ENCODE measurements around the gene SULT1C2. TPM values are rescaled to one million over a fixed set of nuclear protein-coding genes. Genes with fewer than 3 reads are reported as not detected.

The SULT1C2 gene
- total and polyA plus RNA-seq, 4 donors, result 1.7 to 20.5 (median 3.7) TPM

GRCh38 chr2:108320326-108320922 lies 31.7 kb downstream of the SULT1C2 start:
- no peak overlapping the region for H3K27ac ChIP-seq (ENCODE audit: low read depth in 1 of 2, low read length in 1 of 2)
- TF ChIP-seq, protein P1, sequence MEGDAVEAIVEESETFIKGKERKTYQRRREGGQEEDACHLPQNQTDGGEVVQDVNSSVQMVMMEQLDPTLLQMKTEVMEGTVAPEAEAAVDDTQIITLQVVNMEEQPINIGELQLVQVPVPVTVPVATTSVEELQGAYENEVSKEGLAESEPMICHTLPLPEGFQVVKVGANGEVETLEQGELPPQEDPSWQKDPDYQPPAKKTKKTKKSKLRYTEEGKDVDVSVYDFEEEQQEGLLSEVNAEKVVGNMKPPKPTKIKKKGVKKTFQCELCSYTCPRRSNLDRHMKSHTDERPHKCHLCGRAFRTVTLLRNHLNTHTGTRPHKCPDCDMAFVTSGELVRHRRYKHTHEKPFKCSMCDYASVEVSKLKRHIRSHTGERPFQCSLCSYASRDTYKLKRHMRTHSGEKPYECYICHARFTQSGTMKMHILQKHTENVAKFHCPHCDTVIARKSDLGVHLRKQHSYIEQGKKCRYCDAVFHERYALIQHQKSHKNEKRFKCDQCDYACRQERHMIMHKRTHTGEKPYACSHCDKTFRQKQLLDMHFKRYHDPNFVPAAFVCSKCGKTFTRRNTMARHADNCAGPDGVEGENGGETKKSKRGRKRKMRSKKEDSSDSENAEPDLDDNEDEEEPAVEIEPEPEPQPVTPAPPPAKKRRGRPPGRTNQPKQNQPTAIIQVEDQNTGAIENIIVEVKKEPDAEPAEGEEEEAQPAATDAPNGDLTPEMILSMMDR (IDR thresholded peaks at IDR 0.05; ENCODE audit: control extremely low read depth, extremely low read depth), result no peak
- H3K4me3 ChIP-seq, result no peak overlapping the region
- 81 to 98% methylated on average over 6 of the region's 6 CpGs for WGBS, 2 donors
- ATAC-seq (ENCODE audit: insufficient read depth, low FRiP score) (no peak), DNase-seq (peak in 2 of 3 donors; percentile 56 to 60)
- no peaks in the 10 kb centered on the region for H3K9me3 ChIP-seq (ENCODE audit: control insufficient read depth in 4 of 4, insufficient read depth in 3 of 4, low read length in 3 of 4)
- no peaks in the 10 kb centered on the region for H3K36me3 ChIP-seq (ENCODE audit: control insufficient read depth in 4 of 4, insufficient read depth in 4 of 4, low read length in 4 of 4)
- no peak overlapping the region for H3K9ac ChIP-seq (ENCODE audit: insufficient read depth in 1 of 2, low read length in 2 of 2)
- no peaks in the 10 kb centered on the region for H3K27me3 ChIP-seq (ENCODE audit: control insufficient read depth in 3 of 3, insufficient read depth in 3 of 3, low read length in 2 of 3)
- peaks cover 0 to 3% (median 0%) of the 10 kb centered on the region in 5 donors for H3K4me1 ChIP-seq (ENCODE audit: control insufficient read depth in 5 of 5, insufficient read depth in 5 of 5, low read length in 5 of 5)

- ATAC-seq (ENCODE audit: insufficient read depth, low FRiP score) (no peak), DNase-seq (no peak)
- TF ChIP-seq, protein P1 (IDR thresholded peaks at IDR 0.05; ENCODE audit: control extremely low read depth, extremely low read depth), result no peak
- H3K27ac ChIP-seq (ENCODE audit: low read depth in 1 of 2, low read length in 1 of 2), result no peak overlapping the region
- H3K9me3 ChIP-seq (ENCODE audit: control insufficient read depth in 4 of 4, insufficient read depth in 3 of 4, low read length in 3 of 4), result no peaks in the 10 kb centered on the region
- no peaks in the 10 kb centered on the region for H3K36me3 ChIP-seq (ENCODE audit: control insufficient read depth in 4 of 4, insufficient read depth in 4 of 4, low read length in 4 of 4)
- no peaks in the 10 kb centered on the region for H3K4me1 ChIP-seq (ENCODE audit: control insufficient read depth in 5 of 5, insufficient read depth in 5 of 5, low read length in 5 of 5)
- H3K4me3 ChIP-seq, result no peak overlapping the region
- 88 to 97% methylated on average over 5 of the region's 5 CpGs for WGBS, 2 donors
- no peak overlapping the region for H3K9ac ChIP-seq (ENCODE audit: insufficient read depth in 1 of 2, low read length in 2 of 2)
- no peaks in the 10 kb centered on the region for H3K27me3 ChIP-seq (ENCODE audit: control insufficient read depth in 3 of 3, insufficient read depth in 3 of 3, low read length in 2 of 3)
These were observed 34.9 kb downstream of the SULT1C2 start for GRCh38 chr2:108323619-108324018.

DNA sequence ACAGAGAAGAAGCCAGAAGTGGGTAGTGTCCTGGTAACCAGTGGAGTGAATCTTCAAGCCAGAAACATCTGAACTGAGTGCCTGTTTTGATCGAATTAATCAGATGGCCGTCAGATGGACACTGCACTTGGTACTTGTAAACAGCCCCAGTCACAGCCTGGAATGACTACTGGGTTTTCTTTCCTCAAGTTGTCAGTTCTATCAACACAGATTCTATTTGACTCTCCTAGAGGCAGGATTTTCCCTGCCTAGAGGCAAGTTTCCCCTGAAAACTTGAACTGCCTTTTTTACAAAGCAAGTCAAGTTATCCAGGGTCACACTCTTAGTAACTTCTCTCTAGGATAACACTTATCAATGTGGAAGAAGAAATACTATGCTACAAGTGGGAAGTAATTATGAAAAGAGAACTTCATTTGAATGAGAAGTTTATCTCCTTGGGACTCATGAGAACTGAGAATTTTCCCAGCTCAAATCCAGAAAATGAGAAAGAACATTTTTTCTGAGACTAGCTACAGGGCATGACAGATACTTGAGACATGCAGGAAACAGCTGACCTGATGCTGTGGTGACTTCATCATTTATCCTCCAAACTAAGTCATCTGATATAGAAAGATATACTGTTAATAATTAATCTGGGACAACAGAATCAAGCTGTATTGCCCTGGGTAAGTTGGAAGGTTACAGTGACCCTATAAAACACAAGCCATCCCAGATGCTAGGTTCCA lies 36.0 kb downstream of the SULT1C2 start:
- Histone ChIP-seq H3K9me3 (ENCODE audit: control insufficient read depth in 4 of 4, insufficient read depth in 3 of 4, low read length in 3 of 4) (no peaks in the 10 kb centered on the region), H3K36me3 (ENCODE audit: control insufficient read depth in 4 of 4, insufficient read depth in 4 of 4, low read length in 4 of 4) (no peaks in the 10 kb centered on the region), H3K4me1 (ENCODE audit: control insufficient read depth in 5 of 5, insufficient read depth in 5 of 5, low read length in 5 of 5) (no peaks in the 10 kb centered on the region), H3K4me3 (no peak overlapping the region), H3K9ac (ENCODE audit: insufficient read depth in 1 of 2, low read length in 2 of 2) (no peak overlapping the region), H3K27ac (ENCODE audit: low read depth in 1 of 2, low read length in 1 of 2) (no peak overlapping the region), H3K27me3 (ENCODE audit: control insufficient read depth in 3 of 3, insufficient read depth in 3 of 3, low read length in 2 of 3) (no peaks in the 10 kb centered on the region)
- ATAC-seq (ENCODE audit: insufficient read depth, low FRiP score) (no peak), DNase-seq (no peak)
- 91 to 98% methylated on average over 2 of the region's 2 CpGs for WGBS, 2 donors
- TF ChIP-seq, protein P1 (IDR thresholded peaks at IDR 0.05; ENCODE audit: control extremely low read depth, extremely low read depth), result no peak

Measured in lung (tissue), 12 donors.